ENCODE results near the gene NXNL1.
"Not testable (repeated sequence)": the region's sequence is repeated elsewhere in the genome, so short reads cannot be mapped to it uniquely, and the experiment has no call there.

The NXNL1 gene

GRCh38 chr19:17486545-17487240 lies 26.0 kb upstream of the NXNL1 start:
- DNase-seq (ENCODE audit: low read depth), result no peak

- DNase-seq (ENCODE audit: low read depth), result no peak
These were observed 23.9 kb upstream of the NXNL1 start for GRCh38 chr19:17484520-17485185.

- no peak for DNase-seq (ENCODE audit: low read depth)
These were observed 22.9 kb upstream of the NXNL1 start for GRCh38 chr19:17483605-17484002.

- no peak for DNase-seq (ENCODE audit: low read depth)
These were observed 22.3 kb upstream of the NXNL1 start for GRCh38 chr19:17482877-17483604.

GRCh38 chr19:17481986-17482385 lies 21.3 kb upstream of the NXNL1 start:
- no peak for DNase-seq (ENCODE audit: low read depth)

GRCh38 chr19:17479325-17479791 lies 18.6 kb upstream of the NXNL1 start:
- DNase-seq (ENCODE audit: low read depth), result no peak

GRCh38 chr19:17475541-17476115 lies 14.9 kb upstream of the NXNL1 start:
- no peak for DNase-seq (ENCODE audit: low read depth)

GRCh38 chr19:17475011-17475540 lies 14.3 kb upstream of the NXNL1 start:
- not testable (repeated sequence) for DNase-seq (ENCODE audit: low read depth)

- no peak for DNase-seq (ENCODE audit: low read depth)
These were observed 12.3 kb upstream of the NXNL1 start for GRCh38 chr19:17473041-17473440.

- DNase-seq (ENCODE audit: low read depth), result no peak
These were observed 10.8 kb upstream of the NXNL1 start for GRCh38 chr19:17471410-17472125.

GRCh38 chr19:17470068-17470841 lies 9.5 kb upstream of the NXNL1 start, which contains the start of gene SLC27A1:
TSS of gene SLC27A1 (plus strand) at chr19:17470524. CDS start at chr19:17470541, 17 bp downstream.
- DNase-seq (ENCODE audit: low read depth), result peak; percentile 75

- peak; percentile 93 for DNase-seq (ENCODE audit: low read depth)
These were observed 8.8 kb upstream of the NXNL1 start for GRCh38 chr19:17469481-17470067.

- no peak for DNase-seq (ENCODE audit: low read depth)
These were observed 8.4 kb upstream of the NXNL1 start for GRCh38 chr19:17469092-17469480.

- no peak for DNase-seq (ENCODE audit: low read depth)
These were observed 7.8 kb upstream of the NXNL1 start for GRCh38 chr19:17468302-17469091.

GRCh38 chr19:17467471-17468301 lies 7.0 kb upstream of the NXNL1 start:
- DNase-seq (ENCODE audit: low read depth), result no peak

GRCh38 chr19:17466487-17466850 lies 5.7 kb upstream of the NXNL1 start:
- DNase-seq (ENCODE audit: low read depth), result no peak

GRCh38 chr19:17458970-17459369 lies 1.8 kb downstream of the NXNL1 start:
- DNase-seq (ENCODE audit: low read depth), result no peak

GRCh38 chr19:17457616-17458015 lies 3.1 kb downstream of the NXNL1 start:
- no peak for DNase-seq (ENCODE audit: low read depth)

GRCh38 chr19:17456127-17456526 lies 4.6 kb downstream of the NXNL1 start:
- no peak for DNase-seq (ENCODE audit: low read depth)
